GM18861 (cell line): ENCODE data around the gene DHX38.

Source experiments
- ATAC-seq: cut with Tn5 transposase; IDR thresholded peaks from one replicate; pipeline ENCODE4 v1.9.1; 2021; ENCODE audit not compliant: unreplicated experiment

The DHX38 gene

GRCh38 chr16:72120026-72120425 is 26.4 kb downstream of the DHX38 start:
- no peak for ATAC-seq

GRCh38 chr16:72122308-72122707 is 28.7 kb downstream of the DHX38 start:
- ATAC-seq = no peak

GRCh38 chr16:72122916-72123315 is 29.3 kb downstream of the DHX38 start:
- ATAC-seq = no peak

- no peak for ATAC-seq
Observed at GRCh38 chr16:72123426-72123825, 29.8 kb downstream of the DHX38 start.

GRCh38 chr16:72124148-72124547 is 30.5 kb downstream of the DHX38 start:
- ATAC-seq = no peak

- no peak for ATAC-seq
Observed at GRCh38 chr16:72124761-72125634, 31.4 kb downstream of the DHX38 start.

GRCh38 chr16:72125635-72126428 is 32.2 kb downstream of the DHX38 start:
- no peak for ATAC-seq

GRCh38 chr16:72126429-72126765 is 32.8 kb downstream of the DHX38 start:
- ATAC-seq = no peak

GRCh38 chr16:72128701-72129100 is 35.1 kb downstream of the DHX38 start:
- ATAC-seq = no peak

GRCh38 chr16:72129976-72130656 is 36.5 kb downstream of the DHX38 start:
- no peak for ATAC-seq

- ATAC-seq = no peak
Observed at GRCh38 chr16:72131036-72131435, 37.4 kb downstream of the DHX38 start.

- ATAC-seq = no peak
Observed at GRCh38 chr16:72132726-72133125, 39.1 kb downstream of the DHX38 start.

- ATAC-seq = no peak
Observed at GRCh38 chr16:72134507-72134906, 40.9 kb downstream of the DHX38 start.

- no peak for ATAC-seq
Observed at GRCh38 chr16:72137380-72138063, 43.9 kb downstream of the DHX38 start.

GRCh38 chr16:72138064-72138572 is 44.5 kb downstream of the DHX38 start:
- no peak for ATAC-seq

- ATAC-seq = no peak
Observed at GRCh38 chr16:72139908-72140307, 46.3 kb downstream of the DHX38 start.

GRCh38 chr16:72142476-72142875 is 48.8 kb downstream of the DHX38 start:
- ATAC-seq = no peak

GRCh38 chr16:72149676-72150464 is 56.2 kb downstream of the DHX38 start:
- ATAC-seq = no peak

- ATAC-seq = no peak
Observed at GRCh38 chr16:72159386-72159785, 65.7 kb downstream of the DHX38 start.

GRCh38 chr16:72159801-72160200 is 66.2 kb downstream of the DHX38 start:
- no peak for ATAC-seq
